ENCODE data around the gene ULBP2.

DNA sequence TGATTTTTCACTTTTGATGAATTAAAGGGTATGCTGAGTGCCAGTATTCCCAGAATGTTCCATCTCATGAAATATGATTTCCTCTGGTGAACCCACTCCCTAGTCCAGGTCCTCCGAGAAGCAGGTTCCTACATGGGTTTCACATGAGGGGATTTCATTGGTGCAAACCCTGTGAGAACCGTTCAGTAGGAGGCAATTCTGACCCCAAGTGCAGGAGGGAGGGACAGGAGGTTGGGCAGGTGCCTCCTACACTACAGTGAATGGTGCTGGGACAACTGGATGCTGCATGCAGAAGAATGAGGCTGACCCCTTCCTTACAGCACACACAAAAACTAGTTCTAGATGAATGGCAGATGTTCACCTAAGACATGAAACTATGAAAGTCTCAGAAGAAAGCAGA is 5.1 kb upstream of the ULBP2 start:
- TF ChIP-seq, protein P1, sequence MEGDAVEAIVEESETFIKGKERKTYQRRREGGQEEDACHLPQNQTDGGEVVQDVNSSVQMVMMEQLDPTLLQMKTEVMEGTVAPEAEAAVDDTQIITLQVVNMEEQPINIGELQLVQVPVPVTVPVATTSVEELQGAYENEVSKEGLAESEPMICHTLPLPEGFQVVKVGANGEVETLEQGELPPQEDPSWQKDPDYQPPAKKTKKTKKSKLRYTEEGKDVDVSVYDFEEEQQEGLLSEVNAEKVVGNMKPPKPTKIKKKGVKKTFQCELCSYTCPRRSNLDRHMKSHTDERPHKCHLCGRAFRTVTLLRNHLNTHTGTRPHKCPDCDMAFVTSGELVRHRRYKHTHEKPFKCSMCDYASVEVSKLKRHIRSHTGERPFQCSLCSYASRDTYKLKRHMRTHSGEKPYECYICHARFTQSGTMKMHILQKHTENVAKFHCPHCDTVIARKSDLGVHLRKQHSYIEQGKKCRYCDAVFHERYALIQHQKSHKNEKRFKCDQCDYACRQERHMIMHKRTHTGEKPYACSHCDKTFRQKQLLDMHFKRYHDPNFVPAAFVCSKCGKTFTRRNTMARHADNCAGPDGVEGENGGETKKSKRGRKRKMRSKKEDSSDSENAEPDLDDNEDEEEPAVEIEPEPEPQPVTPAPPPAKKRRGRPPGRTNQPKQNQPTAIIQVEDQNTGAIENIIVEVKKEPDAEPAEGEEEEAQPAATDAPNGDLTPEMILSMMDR (IDR thresholded peaks at IDR 0.05) = no peak
- TF ChIP-seq, protein P2, sequence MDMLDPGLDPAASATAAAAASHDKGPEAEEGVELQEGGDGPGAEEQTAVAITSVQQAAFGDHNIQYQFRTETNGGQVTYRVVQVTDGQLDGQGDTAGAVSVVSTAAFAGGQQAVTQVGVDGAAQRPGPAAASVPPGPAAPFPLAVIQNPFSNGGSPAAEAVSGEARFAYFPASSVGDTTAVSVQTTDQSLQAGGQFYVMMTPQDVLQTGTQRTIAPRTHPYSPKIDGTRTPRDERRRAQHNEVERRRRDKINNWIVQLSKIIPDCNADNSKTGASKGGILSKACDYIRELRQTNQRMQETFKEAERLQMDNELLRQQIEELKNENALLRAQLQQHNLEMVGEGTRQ (CRISPR knock-in tag; IDR thresholded peaks at IDR 0.05) = no peak
- TF ChIP-seq, protein P3, sequence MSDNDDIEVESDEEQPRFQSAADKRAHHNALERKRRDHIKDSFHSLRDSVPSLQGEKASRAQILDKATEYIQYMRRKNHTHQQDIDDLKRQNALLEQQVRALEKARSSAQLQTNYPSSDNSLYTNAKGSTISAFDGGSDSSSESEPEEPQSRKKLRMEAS (CRISPR knock-in tag; IDR thresholded peaks at IDR 0.05) = no peak
- no peak for TF ChIP-seq TP53 (CRISPR knock-in tag; IDR thresholded peaks at IDR 0.05)

Measured in WTC11 (cell line).